ENCODE measurements around the gene SPATA20. TPM values are rescaled to one million over a fixed set of nuclear protein-coding genes. Genes with fewer than 3 reads are reported as not detected.

SPATA20 gene
- total and polyA plus RNA-seq, 2 of the 13 experiments (the other 11 are each of a cell fraction or from before 2014, with no cell fraction given) = 36.1 to 64.8 TPM

- peak; percentile 80 for TF ChIP-seq TFE3 (CRISPR knock-in tag; IDR thresholded peaks at IDR 0.05)
- peak; percentile 75; the same call in 1 of the 2 replicates for TF ChIP-seq ZNF749 (CRISPR knock-in tag; IDR thresholded peaks at IDR 0.05; ENCODE audit: borderline replicate concordance)
- peak; percentile 96; the same call in 1 of the 2 replicates for TF ChIP-seq ZNF34 (CRISPR knock-in tag; IDR thresholded peaks at IDR 0.05; ENCODE audit: borderline replicate concordance)
- no peak for TF ChIP-seq TRAFD1 (CRISPR knock-in tag; IDR thresholded peaks at IDR 0.05; ENCODE audit: borderline replicate concordance)
- TF ChIP-seq PRPF4 (IDR thresholded peaks at IDR 0.05; ENCODE audit: low read depth, low read length, poor library complexity, severe bottlenecking) = peak; percentile 23
- TF ChIP-seq, protein P1, sequence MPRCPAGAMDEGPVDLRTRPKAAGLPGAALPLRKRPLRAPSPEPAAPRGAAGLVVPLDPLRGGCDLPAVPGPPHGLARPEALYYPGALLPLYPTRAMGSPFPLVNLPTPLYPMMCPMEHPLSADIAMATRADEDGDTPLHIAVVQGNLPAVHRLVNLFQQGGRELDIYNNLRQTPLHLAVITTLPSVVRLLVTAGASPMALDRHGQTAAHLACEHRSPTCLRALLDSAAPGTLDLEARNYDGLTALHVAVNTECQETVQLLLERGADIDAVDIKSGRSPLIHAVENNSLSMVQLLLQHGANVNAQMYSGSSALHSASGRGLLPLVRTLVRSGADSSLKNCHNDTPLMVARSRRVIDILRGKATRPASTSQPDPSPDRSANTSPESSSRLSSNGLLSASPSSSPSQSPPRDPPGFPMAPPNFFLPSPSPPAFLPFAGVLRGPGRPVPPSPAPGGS (CRISPR knock-in tag; IDR thresholded peaks at IDR 0.05) = peak; percentile 82
- TF ChIP-seq JDP2 (CRISPR knock-in tag; IDR thresholded peaks at IDR 0.05; ENCODE audit: borderline replicate concordance) = no peak
- no peak for TF ChIP-seq ZNF569 (CRISPR knock-in tag; IDR thresholded peaks at IDR 0.05; ENCODE audit: borderline replicate concordance)
- peak; percentile 61; the same call in 1 of the 2 replicates for TF ChIP-seq ZNF230 (CRISPR knock-in tag; IDR thresholded peaks at IDR 0.05)
- peak; percentile 31 for TF ChIP-seq ATF3 (CRISPR knock-in tag; IDR thresholded peaks at IDR 0.05)
- TF ChIP-seq PTBP1 (IDR thresholded peaks at IDR 0.05; ENCODE audit: low read depth, low read length, poor library complexity, severe bottlenecking) = no peak
- TF ChIP-seq, protein P2, sequence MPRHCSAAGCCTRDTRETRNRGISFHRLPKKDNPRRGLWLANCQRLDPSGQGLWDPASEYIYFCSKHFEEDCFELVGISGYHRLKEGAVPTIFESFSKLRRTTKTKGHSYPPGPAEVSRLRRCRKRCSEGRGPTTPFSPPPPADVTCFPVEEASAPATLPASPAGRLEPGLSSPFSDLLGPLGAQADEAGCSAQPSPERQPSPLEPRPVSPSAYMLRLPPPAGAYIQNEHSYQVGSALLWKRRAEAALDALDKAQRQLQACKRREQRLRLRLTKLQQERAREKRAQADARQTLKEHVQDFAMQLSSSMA (CRISPR knock-in tag; IDR thresholded peaks at IDR 0.05) = peak; percentile 89; the same call in 1 of the 2 replicates
- TF ChIP-seq WIZ (CRISPR knock-in tag; IDR thresholded peaks at IDR 0.05) = peak; percentile 70; the same call in 1 of the 2 replicates
- TF ChIP-seq IRF2 (CRISPR knock-in tag; IDR thresholded peaks at IDR 0.05) = peak; percentile 82
- TF ChIP-seq ZNF768 (CRISPR knock-in tag; IDR thresholded peaks at IDR 0.05) = peak; percentile 58; the same call in 1 of the 2 replicates
- no peak for TF ChIP-seq MBNL3 (CRISPR knock-in tag; conservative IDR thresholded peaks at IDR 0.05)
- TF ChIP-seq ELF1 (CRISPR knock-in tag; IDR thresholded peaks at IDR 0.05) = peak; percentile 45
- TF ChIP-seq SMYD3 (CRISPR knock-in tag; IDR thresholded peaks at IDR 0.05) = no peak
- TF ChIP-seq HOXA3 (CRISPR knock-in tag; IDR thresholded peaks at IDR 0.05) = peak; percentile 93
- no peak for TF ChIP-seq NR2F1 (CRISPR knock-in tag; IDR thresholded peaks at IDR 0.05)
- TF ChIP-seq PBX2 (CRISPR knock-in tag; IDR thresholded peaks at IDR 0.05) = no peak
- TF ChIP-seq ARHGAP35 (CRISPR knock-in tag; IDR thresholded peaks at IDR 0.05; ENCODE audit: borderline replicate concordance) = peak; percentile 58; the same call in 1 of the 2 replicates
- TF ChIP-seq ZNF614 (CRISPR knock-in tag; IDR thresholded peaks at IDR 0.05; ENCODE audit: borderline replicate concordance) = peak; percentile 56; the same call in 1 of the 2 replicates
Observed at GRCh38 chr17:50547035-50547735, at the start of gene SPATA20 (continued).

Measured in HepG2 (cell line).